IMR-90 (cell line): ENCODE measurements around the gene HLA-DPA1. TPM values are rescaled to one million over a fixed set of nuclear protein-coding genes. Genes with fewer than 3 reads are reported as not detected.

Source experiments
- ATAC-seq: fragments of 200-7000 bp; cut with Tn5 transposase; 2 replicates; pipeline ENCODE4 v1.9.1; 2020; ENCODE audit warnings: low read depth, mild to moderate bottlenecking, moderate library complexity
- BruUV-seq: library from RNA; stranded (reverse); fragments of 400-500 nt; replicated peaks from 2 replicates; lab custom pipeline; 2021; lab: Mats Ljungman, UMichigan
- CTCF ChIA-PET: fragments of 300-600 bp; formaldehyde crosslinking; extraction: SDS; loops from one replicate; lab custom pipeline; 2021; ENCODE audit warnings: antibody characterized with exemption; lab: Yijun Ruan, JAX
- POLR2A ChIA-PET: fragments of 300-600 bp; sonication (Branson Sonifier 250); formaldehyde crosslinking; loops from one replicate; lab custom pipeline; 2022; ENCODE audit warnings: antibody characterized with exemption; ENCODE audit not compliant: unreplicated experiment; lab: Charles Lee
- DNase-seq: peaks from one replicate; pipeline ENCODE4 v3.0.0; 2013
- H2AFZ ChIP-seq: replicated peaks from 2 replicates; pipeline ENCODE3; 2013; ENCODE audit warnings: low read length, mild to moderate bottlenecking; ENCODE audit not compliant: poor library complexity
- H2AK5ac ChIP-seq: 2 replicates; pipeline ENCODE4 v1.6.1; 2013; ENCODE audit warnings: low read depth, low read length, inconsistent platforms
- H2AK9ac ChIP-seq: replicated peaks from 2 replicates; pipeline ENCODE3; 2013; ENCODE audit warnings: mild to moderate bottlenecking, low read depth, low read length, moderate library complexity; ENCODE audit not compliant: poor library complexity
- H2BK120ac ChIP-seq: 2 replicates; pipeline ENCODE4 v1.6.1; 2013; ENCODE audit warnings: low read depth, low read length, inconsistent platforms
- H2BK15ac ChIP-seq: 3 replicates; pipeline ENCODE4 v1.6.1; 2013; ENCODE audit warnings: low read depth, low read length, inconsistent platforms
- H2BK20ac ChIP-seq: 2 replicates; pipeline ENCODE4 v1.6.1; 2013; ENCODE audit warnings: low read depth, mild to moderate bottlenecking, inconsistent platforms, low read length, moderate library complexity
- H2BK5ac ChIP-seq: 2 replicates; pipeline ENCODE4 v1.6.1; 2013; ENCODE audit warnings: mild to moderate bottlenecking, low read depth, low read length, inconsistent platforms; ENCODE audit not compliant: poor library complexity, severe bottlenecking
- H3K14ac ChIP-seq: replicated peaks from 2 replicates; pipeline ENCODE4 v1.6.1; 2013; ENCODE audit warnings: low read depth, low read length, inconsistent platforms
- H3K18ac ChIP-seq: 2 replicates; pipeline ENCODE4 v1.6.1; 2013; ENCODE audit warnings: low read depth, low read length, control low read depth
- H3K23ac ChIP-seq: 2 replicates; pipeline ENCODE4 v1.6.1; 2013; ENCODE audit warnings: low read depth, low read length, inconsistent platforms
- H3K27ac ChIP-seq: 2 replicates; pipeline ENCODE4 v1.5.1; 2013; ENCODE audit warnings: mild to moderate bottlenecking, control low read depth, low read length; ENCODE audit not compliant: insufficient read depth
- H3K27me3 ChIP-seq: 2 replicates; pipeline ENCODE4 v1.6.1; 2013; ENCODE audit warnings: low read length; ENCODE audit not compliant: control insufficient read depth, insufficient read depth
- H3K36me3 ChIP-seq: 2 replicates; pipeline ENCODE4 v1.6.1; 2013; ENCODE audit warnings: low read length, mixed read lengths; ENCODE audit not compliant: control insufficient read depth, insufficient read depth
- H3K4ac ChIP-seq: 2 replicates; pipeline ENCODE4 v1.6.1; 2013; ENCODE audit warnings: low read depth, low read length, inconsistent platforms
- H3K4me1 ChIP-seq: 2 replicates; pipeline ENCODE4 v1.6.1; 2013; ENCODE audit warnings: low read length, mixed read lengths; ENCODE audit not compliant: control insufficient read depth, insufficient read depth
- H3K4me2 ChIP-seq: 2 replicates; pipeline ENCODE4 v1.6.1; 2013; ENCODE audit warnings: low read depth, mild to moderate bottlenecking, control low read depth, low read length, moderate library complexity
- H3K4me3 ChIP-seq: 2 replicates; pipeline ENCODE4 v1.5.1; 2013; ENCODE audit warnings: low read depth, mild to moderate bottlenecking, control low read depth, low read length, moderate library complexity; ENCODE audit not compliant: insufficient read depth
- H3K56ac ChIP-seq: 2 replicates; pipeline ENCODE4 v1.6.1; 2013; ENCODE audit warnings: low read length, inconsistent platforms; ENCODE audit not compliant: insufficient read depth; ENCODE audit errors: extremely low read depth
- H3K79me1 ChIP-seq, 2 experiments: 2 replicates each; pipeline ENCODE4 v1.6.1; 2013; ENCODE audit warnings: low read length in 2 of 2, inconsistent platforms in 1 of 2, low read depth in 1 of 2
- H3K9ac ChIP-seq: 2 replicates; pipeline ENCODE4 v1.6.1; 2013; ENCODE audit warnings: low read depth, low read length, control low read depth
- H3K9me1 ChIP-seq: 2 replicates; pipeline ENCODE4 v1.6.1; 2013; ENCODE audit warnings: low read length, inconsistent platforms; ENCODE audit not compliant: insufficient read depth
- H3K9me3 ChIP-seq: 2 replicates; pipeline ENCODE4 v1.6.1; 2013; ENCODE audit warnings: low read length; ENCODE audit not compliant: control insufficient read depth, insufficient read depth
- H4K20me1 ChIP-seq: 2 replicates; pipeline ENCODE4 v1.6.1; 2013; ENCODE audit warnings: low read length, inconsistent platforms; ENCODE audit not compliant: insufficient read depth
- H4K5ac ChIP-seq: 2 replicates; pipeline ENCODE4 v1.6.1; 2013; ENCODE audit warnings: mild to moderate bottlenecking, low read depth, low read length, control low read depth
- H4K8ac ChIP-seq, 2 experiments: 2 replicates each; pipeline ENCODE4 v1.6.1; 2013; ENCODE audit warnings: low read depth in 2 of 2, low read length in 2 of 2, control low read depth in 1 of 2, inconsistent platforms in 1 of 2
- H4K91ac ChIP-seq: 2 replicates; pipeline ENCODE4 v1.6.1; 2013; ENCODE audit warnings: low read depth, low read length, inconsistent platforms; ENCODE audit not compliant: insufficient read depth
- BHLHE40 ChIP-seq: fragments of 150-350 bp; IDR thresholded peaks from 2 replicates; pipeline ENCODE4 v1.6.1; 2016; ENCODE audit warnings: mild to moderate bottlenecking, low read depth, low read length
- FOS ChIP-seq: fragments of 150-350 bp; IDR thresholded peaks from 2 replicates; pipeline ENCODE4 v1.6.1; 2016; ENCODE audit warnings: low read depth, low read length
- MAZ ChIP-seq: IDR thresholded peaks from 2 replicates; pipeline ENCODE4 v1.6.1; 2012; ENCODE audit warnings: low read depth, mild to moderate bottlenecking, low read length, improper control_type of control experiment, moderate library complexity, borderline replicate concordance
- MXI1 ChIP-seq: IDR thresholded peaks from 2 replicates; pipeline ENCODE4 v1.6.1; 2012; ENCODE audit warnings: low read depth, mild to moderate bottlenecking, low read length, moderate library complexity, borderline replicate concordance
- NFE2L2 ChIP-seq: fragments of 150-350 bp; IDR thresholded peaks from 2 replicates; pipeline ENCODE4 v1.6.1; 2016; ENCODE audit warnings: low read depth, mild to moderate bottlenecking, low read length
- RAD21 ChIP-seq: IDR thresholded peaks from 2 replicates; pipeline ENCODE4 v1.6.1; 2012; ENCODE audit warnings: low read length, improper control_type of control experiment
- RFX5 ChIP-seq: IDR thresholded peaks from 2 replicates; pipeline ENCODE4 v1.8.0; 2012; ENCODE audit warnings: low read depth, mild to moderate bottlenecking, low read length, moderate library complexity
- SMC3 ChIP-seq: fragments of 150-350 bp; IDR thresholded peaks from 2 replicates; pipeline ENCODE4 v1.6.1; 2016; ENCODE audit warnings: low read depth, mild to moderate bottlenecking, antibody characterized with exemption, low read length, moderate library complexity
- WGBS, 2 experiments: methylation state at CpG; one replicate each; pipeline versions ENCODE4 v1.1.5 to v1.1.7; 2013; ENCODE audit warnings: missing lambda C conversion rate in 2 of 2; ENCODE audit not compliant: insufficient read length in 1 of 2; ENCODE audit errors: extremely low coverage in 2 of 2; 5-methylcytosine and 5-hydroxymethylcytosine counted together
- dilution Hi-C: fragments of 300-500 bp; cut with HindIII; formaldehyde crosslinking; loops from one replicate; pipeline ENCODE4 v1.14.3; 2018; ENCODE audit warnings: low sequenced_read_pairs; ENCODE audit not compliant: unreplicated experiment
- in situ Hi-C: fragments of 300-500 bp; cut with MboI; formaldehyde crosslinking; loops from 3 replicates; pipeline ENCODE4 v1.14.3; 2019; ENCODE audit warnings: low sequenced_read_pairs, inconsistent platforms, mixed read lengths
- intact Hi-C: fragments of 100-400 bp; cut with micrococcal nuclease; formaldehyde crosslinking; loops from 2 replicates; pipeline ENCODE4 v1.10.0; 2022
- polyA plus RNA-seq, 3 experiments: library from polyadenylated mRNA; depleted of rRNA; stranded (reverse); fragments of >200 nt; gene quantifications; 2 replicates each; pipeline ENCODE4 v1.2.3, GENCODE V29; 2012; ENCODE audit warnings: low replicate concordance in 1 of 3
- total RNA-seq: library from RNA; depleted of rRNA; stranded (reverse); fragments of >200 nt; gene quantifications from 2 replicates; pipeline ENCODE4 v1.2.3, GENCODE V29; 2012
- TF ChIP-seq, protein P1 (sequence below): conservative IDR thresholded peaks from 2 replicates; pipeline ENCODE4 v1.5.1; 2012; ENCODE audit warnings: mild to moderate bottlenecking, low read depth, low read length, improper control_type of control experiment
- TF ChIP-seq, protein P2 (sequence below): fragments of 150-350 bp; IDR thresholded peaks from 2 replicates; pipeline ENCODE4 v1.6.1; 2017; ENCODE audit warnings: mild to moderate bottlenecking, antibody characterized with exemption, low read length, low read depth
- TF ChIP-seq, protein P3 (sequence below): fragments of 150-350 bp; IDR thresholded peaks from 2 replicates; pipeline ENCODE4 v1.6.1; 2016; ENCODE audit warnings: low read depth, mild to moderate bottlenecking, low read length, moderate library complexity, borderline replicate concordance

The HLA-DPA1 gene
- total and polyA plus RNA-seq, 2 of the 4 experiments (the other 2 are of a cell fraction), result not detected

DNA sequence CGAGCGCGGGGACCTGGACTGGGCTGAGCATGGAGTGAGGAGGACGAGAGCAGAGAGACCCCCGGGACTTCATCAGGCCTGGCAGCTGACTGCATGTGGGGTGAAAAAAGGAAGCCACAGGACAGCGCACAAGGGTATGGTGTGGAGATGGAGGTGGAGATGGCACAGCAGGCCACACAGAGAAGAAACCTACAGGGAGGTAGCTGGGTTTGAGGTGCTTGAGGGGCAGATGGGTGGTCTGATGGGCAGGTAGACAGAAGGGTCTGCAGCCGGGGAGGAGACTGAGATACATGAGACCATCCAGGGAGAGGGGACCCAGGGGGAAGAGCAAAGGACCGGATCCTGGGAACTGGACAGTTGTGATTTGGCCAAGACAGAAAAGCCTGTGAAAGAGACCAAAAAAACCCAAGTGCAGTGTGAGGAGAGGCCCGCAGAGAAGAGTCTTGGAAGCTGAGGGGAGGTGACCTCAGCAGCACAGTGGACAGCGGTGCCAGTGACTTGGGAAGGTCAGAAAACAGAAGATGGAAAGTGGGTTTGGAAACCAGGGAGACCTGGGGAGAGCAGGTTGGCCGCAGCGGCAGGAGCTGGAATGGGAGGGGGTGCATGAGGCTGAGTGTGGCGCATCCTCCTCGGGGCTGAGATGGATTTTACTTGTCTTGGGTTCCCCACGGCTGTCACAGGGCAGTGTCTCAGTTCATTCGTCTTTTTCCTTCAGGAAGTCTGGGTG lies 7.8 kb upstream of the HLA-DPA1 start:
- no peak for ATAC-seq
- WGBS, 2 experiments, result 56% methylated on average over 10 of the region's 16 CpGs; no CpG with 5 or more reads in 1 of the 2 experiments
- Histone ChIP-seq H3K9ac (peak overlapping the region; percentile 32; the same call in 1 of the 2 replicates), H4K20me1 (no peaks in the 10 kb centered on the region), H3K18ac (no peak overlapping the region), H3K4me3 (peak overlapping the region; percentile 48), H2AK9ac (no peak overlapping the region), H4K5ac (no peak overlapping the region), H3K27me3 (peaks cover 17% of the 10 kb centered on the region), H3K36me3 (no peaks in the 10 kb centered on the region), H3K79me1 (no peaks in the 10 kb centered on the region), H3K9me1 (no peaks in the 10 kb centered on the region; the same call in 1 of the 2 replicates), H3K9me3 (no peaks in the 10 kb centered on the region), H3K4ac (no peak overlapping the region), H3K4me2 (peak overlapping the region; percentile 36), H2BK120ac (no peak overlapping the region), H3K23ac (no peak overlapping the region), H3K27ac (no peak overlapping the region; the same call in 1 of the 2 replicates), H2BK20ac (no peak overlapping the region), H3K4me1 (no peaks in the 10 kb centered on the region; the same call in 1 of the 2 replicates), H4K8ac (peak overlapping the region in 1 of 2 experiments; percentile 42; a peak in 1 of 4 replicates), H2BK5ac (no peak overlapping the region), H3K56ac (no peak overlapping the region), H4K91ac (no peak overlapping the region), H2AFZ (peak overlapping the region; percentile 85), H3K14ac (no peak overlapping the region), H2BK15ac (no peak overlapping the region), H2AK5ac (no peak overlapping the region)
- POLR2A ChIA-PET, result no interaction called here
- dilution Hi-C loops, result no loop called here
- in situ Hi-C loops, result no loop called here
- no peak for DNase-seq
- BruUV-seq, result no TSS peak
- intact Hi-C loops, result loop anchor here (5.0 kb wide), 1 partner anchor 194 kb away; no protein-coding TSS in a partner anchor
- CTCF ChIA-PET, result interaction anchor here (1.0 kb wide), 1 partner anchor 97 kb away, joined by 4 read pairs; no protein-coding TSS in a partner anchor
- no peak for TF ChIP-seq FOS
- TF ChIP-seq SMC3, result no peak
- TF ChIP-seq, protein P1, sequence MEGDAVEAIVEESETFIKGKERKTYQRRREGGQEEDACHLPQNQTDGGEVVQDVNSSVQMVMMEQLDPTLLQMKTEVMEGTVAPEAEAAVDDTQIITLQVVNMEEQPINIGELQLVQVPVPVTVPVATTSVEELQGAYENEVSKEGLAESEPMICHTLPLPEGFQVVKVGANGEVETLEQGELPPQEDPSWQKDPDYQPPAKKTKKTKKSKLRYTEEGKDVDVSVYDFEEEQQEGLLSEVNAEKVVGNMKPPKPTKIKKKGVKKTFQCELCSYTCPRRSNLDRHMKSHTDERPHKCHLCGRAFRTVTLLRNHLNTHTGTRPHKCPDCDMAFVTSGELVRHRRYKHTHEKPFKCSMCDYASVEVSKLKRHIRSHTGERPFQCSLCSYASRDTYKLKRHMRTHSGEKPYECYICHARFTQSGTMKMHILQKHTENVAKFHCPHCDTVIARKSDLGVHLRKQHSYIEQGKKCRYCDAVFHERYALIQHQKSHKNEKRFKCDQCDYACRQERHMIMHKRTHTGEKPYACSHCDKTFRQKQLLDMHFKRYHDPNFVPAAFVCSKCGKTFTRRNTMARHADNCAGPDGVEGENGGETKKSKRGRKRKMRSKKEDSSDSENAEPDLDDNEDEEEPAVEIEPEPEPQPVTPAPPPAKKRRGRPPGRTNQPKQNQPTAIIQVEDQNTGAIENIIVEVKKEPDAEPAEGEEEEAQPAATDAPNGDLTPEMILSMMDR, result no peak
- TF ChIP-seq, protein P2, sequence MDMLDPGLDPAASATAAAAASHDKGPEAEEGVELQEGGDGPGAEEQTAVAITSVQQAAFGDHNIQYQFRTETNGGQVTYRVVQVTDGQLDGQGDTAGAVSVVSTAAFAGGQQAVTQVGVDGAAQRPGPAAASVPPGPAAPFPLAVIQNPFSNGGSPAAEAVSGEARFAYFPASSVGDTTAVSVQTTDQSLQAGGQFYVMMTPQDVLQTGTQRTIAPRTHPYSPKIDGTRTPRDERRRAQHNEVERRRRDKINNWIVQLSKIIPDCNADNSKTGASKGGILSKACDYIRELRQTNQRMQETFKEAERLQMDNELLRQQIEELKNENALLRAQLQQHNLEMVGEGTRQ, result no peak
- TF ChIP-seq RAD21, result no peak
- no peak for TF ChIP-seq MXI1
- TF ChIP-seq BHLHE40, result no peak
- TF ChIP-seq, protein P3, sequence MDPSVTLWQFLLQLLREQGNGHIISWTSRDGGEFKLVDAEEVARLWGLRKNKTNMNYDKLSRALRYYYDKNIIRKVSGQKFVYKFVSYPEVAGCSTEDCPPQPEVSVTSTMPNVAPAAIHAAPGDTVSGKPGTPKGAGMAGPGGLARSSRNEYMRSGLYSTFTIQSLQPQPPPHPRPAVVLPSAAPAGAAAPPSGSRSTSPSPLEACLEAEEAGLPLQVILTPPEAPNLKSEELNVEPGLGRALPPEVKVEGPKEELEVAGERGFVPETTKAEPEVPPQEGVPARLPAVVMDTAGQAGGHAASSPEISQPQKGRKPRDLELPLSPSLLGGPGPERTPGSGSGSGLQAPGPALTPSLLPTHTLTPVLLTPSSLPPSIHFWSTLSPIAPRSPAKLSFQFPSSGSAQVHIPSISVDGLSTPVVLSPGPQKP, result no peak
- no peak for TF ChIP-seq NFE2L2
- TF ChIP-seq RFX5, result no peak
- no peak for TF ChIP-seq MAZ
